NOMO-1 treated with dmso at 0.1 percent for 144 hours (cell line): ENCODE data around the gene KIF26B.
"Not testable (repeated sequence)": the region's sequence is repeated elsewhere in the genome, so short reads cannot be mapped to it uniquely, and the experiment has no call there.

ENCODE experiments used
- DNase-seq: peaks from one replicate; lab custom pipeline; 2025; ENCODE audit not compliant: unreplicated experiment; lab: John Stamatoyannopoulos, UW

The KIF26B gene

DNA sequence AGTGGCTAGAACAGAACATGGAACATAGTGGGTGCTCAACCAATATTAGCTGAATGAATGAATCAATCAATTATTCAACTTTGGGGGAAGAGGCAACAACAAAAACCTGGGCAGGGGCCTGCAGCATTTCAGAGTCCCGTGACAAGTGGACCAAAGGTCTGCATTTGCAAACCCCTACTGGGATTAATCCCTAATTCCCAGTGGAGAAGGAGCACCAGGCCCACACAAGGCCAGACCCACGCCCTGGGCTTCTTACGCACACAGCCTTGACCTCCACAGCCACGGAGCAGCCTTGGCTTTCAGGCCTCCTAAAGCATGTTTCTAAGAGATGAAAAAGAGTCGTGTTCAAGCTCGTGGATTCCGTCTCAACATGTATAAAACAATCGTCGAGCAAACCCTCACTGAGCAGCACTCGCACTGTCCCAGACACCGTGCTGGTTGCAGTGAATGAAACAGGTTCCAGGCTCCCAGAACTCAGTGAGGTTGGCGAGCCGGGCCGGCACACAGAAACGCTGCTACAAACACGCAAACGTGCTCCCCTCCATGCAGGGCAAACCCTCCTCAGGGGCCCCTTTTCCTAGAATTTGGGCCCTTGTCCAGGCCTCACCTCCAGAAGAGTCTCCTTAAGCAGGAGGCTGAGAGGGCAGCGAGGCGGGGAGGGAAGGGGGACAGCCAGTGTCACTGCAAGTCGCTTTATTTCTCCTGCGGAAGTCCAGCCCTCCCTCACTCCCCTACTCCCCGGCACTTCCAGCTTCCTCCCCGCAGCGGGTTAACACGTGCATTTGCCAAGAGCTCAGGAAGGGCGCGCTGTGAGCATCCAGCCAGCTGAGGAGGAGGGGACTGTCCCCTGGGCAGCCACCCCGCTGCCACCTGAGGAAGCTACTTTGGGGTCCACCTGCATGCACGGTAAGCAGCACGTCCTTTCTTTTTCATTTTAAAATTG, 556.4 kb downstream of the KIF26B start:
- DNase-seq, result no peak

- not testable (repeated sequence) for DNase-seq
These were observed 559.2 kb downstream of the KIF26B start for GRCh38 chr1:245714027-245714426.

DNA sequence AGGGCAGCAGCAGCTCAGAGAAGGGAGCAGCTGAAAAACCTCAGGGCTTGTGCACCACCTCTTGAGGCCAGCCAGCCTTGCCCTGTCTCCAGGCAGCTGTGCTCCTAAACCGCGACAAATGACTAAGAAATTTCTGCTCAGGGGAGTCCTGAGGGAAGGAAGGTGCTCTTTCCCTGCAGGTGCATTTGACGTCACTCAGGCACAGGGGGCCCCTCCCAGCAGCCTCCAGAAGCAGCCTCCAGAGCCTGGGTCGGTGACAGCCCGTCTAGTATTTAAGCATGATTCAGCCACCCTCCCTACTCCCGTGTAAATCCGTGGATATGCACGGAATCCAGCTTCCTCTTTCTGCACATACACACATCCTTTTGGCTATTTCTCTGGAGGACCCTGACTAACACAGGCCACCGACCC, 560.5 kb downstream of the KIF26B start:
- DNase-seq, result no peak

DNA sequence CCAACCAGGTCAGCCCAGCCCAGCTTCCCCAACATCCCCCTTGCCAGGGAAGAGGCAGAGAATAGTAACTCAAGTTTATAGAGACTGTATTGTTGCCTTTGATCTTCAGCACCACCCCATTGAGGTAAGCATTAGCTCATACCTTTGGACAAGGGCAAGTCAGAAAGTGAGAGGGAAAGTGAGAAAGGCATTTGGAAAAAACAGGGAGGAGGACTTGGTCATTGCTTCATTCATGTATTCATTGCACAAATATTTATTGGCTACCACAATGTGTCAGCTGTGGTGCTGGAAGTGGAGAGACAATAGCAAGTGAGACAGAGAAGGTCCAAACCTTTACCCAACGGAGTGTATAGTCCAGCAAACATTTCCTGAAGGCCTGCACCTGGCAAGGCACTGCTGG, 561.2 kb downstream of the KIF26B start:
- DNase-seq, result no peak

DNA sequence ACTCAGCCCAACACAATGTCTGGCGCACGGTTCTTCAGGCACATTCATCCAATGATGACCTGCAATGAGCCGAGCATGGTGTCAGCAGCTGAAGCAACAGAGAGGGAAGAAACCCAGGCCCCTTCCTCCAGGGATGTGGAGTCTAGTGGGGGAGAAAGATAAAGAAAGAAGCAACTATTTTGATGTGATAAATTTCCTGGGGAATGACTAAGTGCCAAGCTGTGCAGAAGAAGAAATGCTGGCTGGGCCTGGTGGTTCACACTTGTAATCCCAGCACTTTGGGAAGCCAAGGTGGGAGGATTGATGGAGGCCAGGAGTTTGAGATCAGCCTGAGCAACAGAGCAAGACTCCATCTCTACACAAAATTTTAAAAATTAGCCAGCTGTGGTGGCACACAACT, 561.8 kb downstream of the KIF26B start:
- no peak for DNase-seq

GRCh38 chr1:245717611-245718010, 562.8 kb downstream of the KIF26B start:
- DNase-seq, result no peak

GRCh38 chr1:245718123-245718522, 563.3 kb downstream of the KIF26B start:
- DNase-seq, result no peak

GRCh38 chr1:245718951-245719350, 564.2 kb downstream of the KIF26B start:
- DNase-seq, result no peak

- DNase-seq, result no peak
These were observed 566.7 kb downstream of the KIF26B start for GRCh38 chr1:245721488-245721887.

DNA sequence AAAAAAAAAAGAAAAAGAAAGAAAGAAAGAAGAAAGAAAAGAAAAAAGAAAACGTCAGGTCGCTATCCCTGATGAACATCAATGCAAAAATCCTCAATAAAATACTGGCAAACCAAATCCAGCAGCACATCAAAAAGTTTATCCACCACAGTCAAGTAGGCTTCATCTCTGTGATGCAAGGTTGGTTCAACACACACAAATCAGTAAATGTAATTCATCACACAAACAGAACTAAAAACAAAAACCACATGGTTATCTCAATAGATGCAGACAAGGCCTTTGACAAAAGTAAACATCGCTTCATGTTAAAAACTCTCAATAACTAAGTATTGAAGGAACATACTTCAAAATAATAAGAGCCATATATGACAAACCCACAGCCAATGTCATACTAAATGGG, 573.2 kb downstream of the KIF26B start:
- not testable (repeated sequence) for DNase-seq

DNA sequence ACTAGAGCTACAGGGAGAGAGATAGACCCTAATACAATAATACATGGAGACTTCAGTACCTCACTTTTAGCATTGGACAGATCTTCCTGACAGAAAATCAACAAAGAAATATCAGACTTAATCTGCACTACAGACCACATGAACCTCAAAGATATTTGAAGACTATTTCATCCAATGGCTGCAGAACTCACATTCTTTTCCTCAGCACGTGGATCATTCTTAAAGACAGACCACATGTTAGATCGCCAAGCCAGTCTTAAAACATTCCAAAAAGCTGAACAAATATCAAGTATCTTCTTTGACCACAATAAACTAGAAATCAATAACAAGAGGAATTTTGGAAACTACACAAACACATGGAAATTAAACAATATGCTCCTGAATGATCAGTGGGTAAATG, 576.0 kb downstream of the KIF26B start:
- no peak for DNase-seq

- not testable (repeated sequence) for DNase-seq
These were observed 585.6 kb downstream of the KIF26B start for GRCh38 chr1:245740336-245740735.

DNA sequence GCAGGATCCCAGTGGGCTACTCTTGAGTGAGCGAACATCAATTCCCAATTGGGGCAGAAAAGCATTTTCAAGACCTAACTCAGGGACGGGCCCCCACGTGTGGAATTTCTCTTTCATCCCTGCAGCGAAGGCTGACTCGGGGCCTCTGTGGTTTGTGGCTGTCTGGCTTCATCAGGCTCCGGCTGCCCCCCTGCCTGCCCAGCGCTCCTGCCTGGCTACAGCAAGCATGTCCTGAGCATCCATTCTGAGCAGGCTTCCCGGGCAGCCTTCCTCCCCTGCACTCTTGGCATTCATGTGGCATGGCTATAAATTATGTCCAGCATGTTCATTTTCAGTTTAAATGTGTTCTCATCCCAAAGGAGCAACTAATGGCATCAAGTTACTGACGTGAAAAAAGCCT, 588.1 kb downstream of the KIF26B start:
- DNase-seq, result no peak

DNA sequence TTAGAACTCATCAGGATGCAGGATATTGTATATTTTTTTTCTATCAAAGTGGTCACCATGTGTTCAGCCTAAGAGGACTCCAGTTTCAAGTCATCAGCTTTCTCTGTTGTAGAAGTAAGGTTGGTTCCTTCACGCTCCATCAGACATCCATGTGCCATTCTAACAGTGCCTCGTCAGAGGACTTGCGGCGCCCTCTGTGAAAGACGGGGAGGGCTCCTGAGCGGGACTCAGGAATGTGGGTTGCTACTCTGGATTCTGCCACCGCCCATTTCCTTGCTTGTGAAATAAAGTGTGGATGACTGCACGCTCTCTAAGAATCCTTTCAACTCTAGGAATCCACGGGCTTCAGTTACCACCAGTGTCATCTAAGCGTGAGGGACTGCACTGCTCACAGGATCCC, 593.5 kb downstream of the KIF26B start:
- DNase-seq, result no peak

DNA sequence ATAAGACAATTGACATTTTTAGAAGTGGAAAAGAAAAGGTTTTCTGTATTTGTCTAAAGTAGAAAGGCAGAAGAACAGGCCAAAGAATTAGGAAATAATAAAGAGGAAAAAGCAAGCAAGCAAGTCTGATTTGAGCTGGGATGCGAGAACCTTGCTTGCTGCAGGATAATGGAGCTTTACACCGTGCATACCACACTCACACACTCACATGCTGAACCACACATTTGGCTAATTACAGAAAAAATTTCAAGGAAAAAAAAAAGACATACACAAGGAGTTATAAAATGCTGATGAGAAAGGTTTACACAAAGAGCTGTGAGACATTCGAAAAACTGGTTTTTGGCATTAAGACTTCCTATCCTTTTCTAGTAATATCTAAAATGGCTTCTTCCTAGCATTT, 593.9 kb downstream of the KIF26B start:
- DNase-seq, result no peak

DNA sequence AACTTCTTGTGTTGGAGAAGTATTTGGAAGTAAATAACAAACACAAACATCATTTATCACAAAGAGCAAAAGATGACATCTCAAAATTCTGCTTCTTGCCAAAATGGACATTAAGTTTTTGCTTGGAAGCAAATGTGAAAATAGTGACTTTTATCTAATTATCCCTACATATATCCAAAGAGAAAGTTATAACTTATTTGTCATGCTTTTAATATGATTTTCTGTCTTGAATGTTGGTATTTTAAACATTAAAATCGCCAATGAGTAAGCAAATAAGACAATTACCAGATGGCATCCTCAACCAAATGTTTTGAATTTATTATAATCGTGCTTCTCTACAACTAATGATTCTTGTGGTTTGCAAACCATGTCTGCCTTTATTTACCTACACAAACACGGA, 594.3 kb downstream of the KIF26B start:
- DNase-seq, result no peak

- no peak for DNase-seq
These were observed 595.5 kb downstream of the KIF26B start for GRCh38 chr1:245750261-245750660.

DNA sequence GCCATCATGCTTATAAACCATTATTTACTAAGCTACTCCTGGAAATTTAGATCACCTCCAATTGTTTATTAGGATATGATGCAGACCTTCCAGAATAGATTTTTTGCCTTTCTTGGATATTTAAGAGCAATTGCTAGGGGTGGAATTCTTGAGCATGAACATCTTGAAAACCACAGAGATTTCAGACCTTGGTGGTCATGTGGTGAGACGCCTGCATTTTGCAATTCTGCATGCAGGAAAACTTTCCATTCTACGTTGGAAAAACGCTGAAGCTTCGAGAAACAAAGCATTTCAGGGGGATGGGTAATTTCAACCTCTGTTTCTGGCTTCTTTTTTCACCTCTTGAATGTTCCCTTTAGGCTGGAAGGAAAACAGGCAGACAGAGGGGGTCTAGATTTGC, 596.3 kb downstream of the KIF26B start:
- no peak for DNase-seq

- no peak for DNase-seq
These were observed 597.1 kb downstream of the KIF26B start for GRCh38 chr1:245751726-245752470.

- DNase-seq, result no peak
These were observed 597.8 kb downstream of the KIF26B start for GRCh38 chr1:245752561-245752960.

- DNase-seq, result no peak
These were observed 599.0 kb downstream of the KIF26B start for GRCh38 chr1:245753807-245754206.

GRCh38 chr1:245754463-245754961, 599.7 kb downstream of the KIF26B start:
- no peak for DNase-seq
